ENCODE results near the gene RDH5.

Gene RDH5

GRCh38 chr12:55695349-55695748 is 24.8 kb upstream of the RDH5 start:
- DNase-seq (ENCODE audit: low read depth in 3 of 3, low spot score in 1 of 3) = no peak

- DNase-seq (ENCODE audit: low read depth in 3 of 3, low spot score in 1 of 3) = no peak
These were observed 24.1 kb upstream of the RDH5 start for GRCh38 chr12:55696141-55696540.

- DNase-seq (ENCODE audit: low read depth in 3 of 3, low spot score in 1 of 3) = no peak
These were observed 23.3 kb upstream of the RDH5 start for GRCh38 chr12:55696796-55697462.

GRCh38 chr12:55697686-55698085 is 22.5 kb upstream of the RDH5 start:
- no peak for DNase-seq (ENCODE audit: low read depth in 3 of 3, low spot score in 1 of 3)

GRCh38 chr12:55698241-55698955 is 21.8 kb upstream of the RDH5 start:
- DNase-seq (ENCODE audit: low read depth in 3 of 3, low spot score in 1 of 3) = no peak

GRCh38 chr12:55698965-55699364 is 21.2 kb upstream of the RDH5 start:
- DNase-seq (ENCODE audit: low read depth in 3 of 3, low spot score in 1 of 3) = no peak

- DNase-seq (ENCODE audit: low read depth in 3 of 3, low spot score in 1 of 3) = no peak
These were observed 20.6 kb upstream of the RDH5 start for GRCh38 chr12:55699471-55700055.

- no peak for DNase-seq (ENCODE audit: low read depth in 3 of 3, low spot score in 1 of 3)
These were observed 19.8 kb upstream of the RDH5 start for GRCh38 chr12:55700255-55701018.

- DNase-seq (ENCODE audit: low read depth in 3 of 3, low spot score in 1 of 3) = no peak
These were observed 17.3 kb upstream of the RDH5 start for GRCh38 chr12:55702861-55703260.

- DNase-seq (ENCODE audit: low read depth in 3 of 3, low spot score in 1 of 3) = no peak
These were observed 16.9 kb upstream of the RDH5 start for GRCh38 chr12:55703288-55703687.

GRCh38 chr12:55703901-55704761 is 16.1 kb upstream of the RDH5 start:
- no peak for DNase-seq (ENCODE audit: low read depth in 3 of 3, low spot score in 1 of 3)

- no peak for DNase-seq (ENCODE audit: low read depth in 3 of 3, low spot score in 1 of 3)
These were observed 15.1 kb upstream of the RDH5 start for GRCh38 chr12:55704824-55705718.

- DNase-seq (ENCODE audit: low read depth in 3 of 3, low spot score in 1 of 3) = no peak
These were observed 14.3 kb upstream of the RDH5 start for GRCh38 chr12:55705782-55706402.

GRCh38 chr12:55706568-55707218 is 13.5 kb upstream of the RDH5 start:
- no peak for DNase-seq (ENCODE audit: low read depth in 3 of 3, low spot score in 1 of 3)

GRCh38 chr12:55707219-55707671 is 12.9 kb upstream of the RDH5 start:
- DNase-seq (ENCODE audit: low read depth in 3 of 3, low spot score in 1 of 3) = no peak

GRCh38 chr12:55707841-55708694 is 12.1 kb upstream of the RDH5 start, which contains the start of gene ITGA7:
Gene ITGA7, minus strand, starts transcription at chr12:55707904. Its CDS starts 222 bp downstream, at chr12:55707682.
- peak in 2 of 3 donors; percentile 27 to 56 for DNase-seq (ENCODE audit: low read depth in 3 of 3, low spot score in 1 of 3)

- no peak for DNase-seq (ENCODE audit: low read depth in 3 of 3, low spot score in 1 of 3)
These were observed 11.4 kb upstream of the RDH5 start for GRCh38 chr12:55708695-55709233.
